Stimulated activated naive CD8-positive, alpha-beta T cell treated with anti-CD3 and anti-CD28 coated beads, Interleukin-15, Interleukin-2, amounts not matched to agents 100 U/mL and 50 U/mL, for 24 hours (primary cell): Measurements from ENCODE around the gene PIEZO1.
A peak's percentile ranks its signal among the peaks of the same experiment; 100 is the strongest.

Source experiments
- ATAC-seq: fragments of 150-1000 bp; cut with Tn5 transposase; one replicate; pipeline ENCODE4 v1.10.0; 2021
- DNase-seq: peaks from one replicate; pipeline ENCODE4 v3.0.0; 2021

PIEZO1 gene

DNA sequence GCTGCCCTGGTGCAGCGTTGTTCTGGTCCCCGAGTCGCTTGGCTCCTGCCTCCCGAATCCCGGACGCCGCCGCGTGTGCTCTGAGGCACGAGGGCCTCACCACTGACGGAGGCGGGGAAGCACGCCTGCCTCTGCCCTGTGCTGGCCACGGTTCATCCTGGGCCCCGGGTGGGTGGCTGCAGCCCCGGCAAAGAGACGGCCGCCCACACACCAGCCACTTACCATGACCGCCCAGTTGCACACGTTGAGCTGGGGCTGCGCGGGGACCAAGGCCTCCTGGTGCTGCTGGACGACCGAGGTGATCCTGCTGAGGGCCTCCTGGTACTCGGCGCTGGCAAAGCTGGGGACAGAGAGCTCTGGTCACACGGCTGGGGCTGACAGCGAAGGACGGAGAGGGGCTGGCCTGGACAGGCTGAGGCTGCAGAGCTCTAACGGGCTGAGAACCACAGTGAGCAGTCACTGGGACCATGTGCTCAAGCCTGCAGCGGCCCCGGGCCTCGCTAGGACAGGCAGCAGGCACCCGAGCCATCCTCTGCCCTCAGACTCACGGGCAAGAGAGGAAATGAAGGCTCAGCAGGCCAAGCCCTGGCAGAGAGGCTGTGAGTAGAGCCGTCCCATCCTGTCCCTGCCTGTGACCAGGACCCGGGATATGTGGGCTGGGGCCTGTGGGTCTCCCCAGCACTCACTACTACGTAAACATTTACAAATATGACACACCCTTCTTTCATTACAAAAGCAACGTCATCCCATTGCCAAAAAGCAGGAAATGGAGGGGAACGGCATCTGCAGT is 33.0 kb upstream of the PIEZO1 start:
- ATAC-seq (no peak), DNase-seq (no peak)

- ATAC-seq, result no peak
- DNase-seq, result no peak
Observed at GRCh38 chr16:88816736-88817535, 31.9 kb upstream of the PIEZO1 start.

- DNase-seq, result peak; percentile 77
- ATAC-seq, result peak; percentile 12
Observed at GRCh38 chr16:88815901-88816589, 31.0 kb upstream of the PIEZO1 start.

GRCh38 chr16:88815227-88815626 is 30.2 kb upstream of the PIEZO1 start:
- no peak for DNase-seq
- no peak for ATAC-seq

- ATAC-seq (no peak), DNase-seq (no peak)
Observed at GRCh38 chr16:88814144-88814502, 29.1 kb upstream of the PIEZO1 start.

DNA sequence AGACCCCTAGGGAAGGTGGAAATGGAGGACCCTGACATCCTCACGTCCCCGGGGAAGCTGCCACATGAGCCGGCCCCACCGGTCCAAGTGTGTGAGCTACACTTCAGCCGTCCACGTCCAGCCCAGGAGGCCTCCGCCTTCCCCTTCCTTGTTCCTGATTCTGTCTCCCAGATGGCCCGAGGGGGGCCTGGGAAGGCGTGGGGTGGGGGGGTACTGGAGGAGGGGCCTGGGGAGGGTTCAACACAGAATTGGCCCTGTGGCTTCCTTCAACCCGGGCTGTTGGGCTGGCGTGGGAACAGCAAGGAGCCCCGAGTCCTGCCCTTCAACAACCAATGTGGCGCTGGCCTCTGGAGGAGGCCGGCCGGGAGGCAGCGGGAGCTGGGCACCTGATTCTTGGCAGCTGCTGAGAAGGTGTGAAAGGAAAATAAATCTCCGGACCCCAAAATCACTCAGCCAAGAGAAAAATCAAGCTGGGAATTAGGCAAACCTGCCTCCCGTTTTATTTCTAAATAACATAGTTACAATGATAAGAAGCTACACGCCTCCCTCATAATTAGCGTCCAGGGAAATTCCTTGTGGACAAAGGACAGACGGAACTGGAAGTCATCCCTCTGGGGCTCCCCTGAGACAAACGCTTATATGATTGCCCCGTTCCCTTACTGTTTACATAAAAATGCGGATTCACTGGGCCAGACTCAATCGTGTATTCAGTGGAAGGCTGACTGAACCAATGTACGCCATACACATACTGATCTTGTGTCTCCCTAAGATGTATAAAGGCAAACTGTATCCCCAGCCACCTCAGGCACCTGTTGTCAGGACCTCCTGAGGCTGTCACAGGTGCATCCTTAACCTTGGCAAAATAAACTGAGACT is 28.5 kb upstream of the PIEZO1 start:
- DNase-seq (no peak), ATAC-seq (no peak)

DNA sequence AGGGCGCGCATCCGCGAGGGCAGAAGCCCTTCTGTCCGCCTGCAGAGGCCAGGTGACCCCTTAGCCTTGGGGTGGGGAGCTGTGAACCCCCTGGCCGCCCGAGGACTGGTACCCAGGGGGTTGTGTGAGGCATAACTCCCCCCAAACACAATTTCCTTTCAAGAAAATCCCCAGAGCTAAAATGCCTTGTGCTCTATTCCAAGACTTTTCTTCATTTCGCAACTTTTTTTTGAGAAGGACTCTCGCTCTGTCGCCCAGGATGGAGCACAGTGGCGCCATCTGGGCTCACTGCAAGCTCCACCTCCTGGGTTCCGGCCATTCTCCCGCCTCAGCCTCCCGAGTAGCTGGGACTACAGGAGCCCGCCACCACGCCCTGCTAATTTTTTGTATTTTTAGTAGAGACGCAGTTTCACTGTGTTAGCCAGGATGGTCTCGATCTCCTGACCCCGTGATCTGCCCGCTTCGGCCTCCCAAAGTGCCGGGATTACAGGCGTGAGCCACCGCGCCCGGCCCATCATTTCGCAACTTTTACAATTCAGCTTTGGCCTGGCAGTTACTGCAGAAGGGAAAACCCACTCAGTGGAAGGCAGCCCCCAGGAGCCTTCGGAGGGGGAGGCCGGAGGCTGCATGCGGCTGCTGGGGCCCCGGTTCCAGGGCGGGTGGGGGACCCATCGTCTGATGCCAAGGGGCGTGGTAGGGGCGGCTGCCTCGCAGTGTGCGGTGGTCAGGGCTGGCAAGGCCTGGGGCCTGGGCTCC is 27.7 kb upstream of the PIEZO1 start:
- DNase-seq (peak; percentile 48), ATAC-seq (no peak)

GRCh38 chr16:88811769-88812512 is 26.9 kb upstream of the PIEZO1 start, which contains the start of gene APRT:
APRT (minus strand) TSS chr16:88811928; CDS start chr16:88811899, 29 bp downstream.
- DNase-seq (peak; percentile 99), ATAC-seq (peak; percentile 70)

DNA sequence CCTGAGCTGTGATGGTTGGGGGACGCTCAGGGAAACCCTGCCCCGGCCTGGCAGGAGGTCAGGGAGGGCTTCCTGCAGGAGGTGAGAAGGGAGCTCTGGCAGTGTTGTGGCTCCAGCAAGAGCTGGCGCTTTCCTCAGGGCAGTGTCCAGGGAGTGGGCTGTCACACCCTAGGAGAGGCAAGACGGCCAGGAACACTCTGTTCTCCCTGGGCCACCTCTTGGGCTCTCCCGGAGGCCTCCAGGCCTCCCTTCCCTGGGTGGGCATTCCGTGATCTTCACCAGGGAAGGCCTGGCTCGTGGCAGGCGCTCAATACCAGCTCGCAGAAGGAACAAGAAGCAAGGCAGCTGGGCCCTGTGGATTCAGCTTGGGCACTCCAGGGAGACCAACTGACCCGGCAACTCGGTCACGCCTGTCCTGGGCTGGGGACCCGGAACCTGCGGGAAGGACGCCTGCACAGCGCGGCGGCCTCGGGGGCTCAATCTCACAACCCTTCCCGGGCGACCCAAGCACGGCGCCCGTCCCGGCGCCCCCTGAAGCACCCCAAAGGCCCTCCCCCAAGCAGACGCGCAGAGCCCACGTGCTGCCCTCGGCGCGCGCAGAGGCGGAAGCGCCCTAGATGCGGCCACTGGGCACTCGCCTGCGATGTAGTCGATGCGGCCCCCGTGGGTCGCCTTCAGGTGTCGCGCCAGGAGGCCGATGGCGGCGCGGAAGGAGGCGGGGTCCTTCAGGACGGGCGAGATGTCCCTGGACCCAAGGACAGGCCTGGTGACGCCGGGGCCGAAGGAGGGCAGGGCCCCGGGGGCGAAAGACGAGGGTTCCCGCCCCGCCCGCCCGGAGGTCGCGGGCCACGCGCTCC is 26.1 kb upstream of the PIEZO1 start:
- peak; percentile 78 for DNase-seq
- ATAC-seq, result peak; percentile 44

DNA sequence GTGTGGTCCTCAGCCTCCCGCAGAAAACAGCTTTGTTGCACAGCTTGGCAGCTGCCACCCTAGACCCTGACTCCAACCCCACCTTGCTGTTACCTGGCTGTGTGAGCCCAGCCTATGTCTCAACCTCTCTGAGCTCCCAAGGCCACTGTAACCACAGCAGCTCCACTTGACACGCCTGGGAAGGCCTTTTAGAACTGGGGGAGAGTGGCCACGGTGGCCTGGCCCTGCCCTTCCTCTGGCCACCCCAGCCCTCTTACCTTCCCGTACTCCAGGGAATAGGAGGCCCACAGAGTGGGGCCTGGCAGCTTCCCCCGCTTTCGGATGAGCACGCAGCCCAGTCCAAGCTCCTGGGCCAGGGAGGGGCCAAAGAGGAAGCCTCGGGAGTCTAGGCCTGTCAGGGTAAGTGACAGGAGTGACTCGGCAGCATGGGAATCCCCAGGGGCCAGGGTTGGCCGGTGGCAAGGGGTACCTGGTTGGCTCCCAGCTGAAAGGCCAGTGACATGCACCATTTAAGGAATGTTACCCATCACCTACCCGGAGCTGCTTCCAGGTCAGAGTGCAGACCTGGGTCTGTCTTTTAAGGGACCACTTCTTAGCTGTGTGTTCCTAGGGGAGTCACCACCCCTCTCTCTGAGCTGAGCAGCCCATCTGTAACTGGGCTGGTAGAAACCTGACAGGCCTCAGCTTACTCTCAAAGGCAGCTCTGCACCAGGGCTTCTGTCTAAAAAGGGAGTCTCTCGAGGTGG is 25.3 kb upstream of the PIEZO1 start:
- peak; percentile 70 for DNase-seq

DNA sequence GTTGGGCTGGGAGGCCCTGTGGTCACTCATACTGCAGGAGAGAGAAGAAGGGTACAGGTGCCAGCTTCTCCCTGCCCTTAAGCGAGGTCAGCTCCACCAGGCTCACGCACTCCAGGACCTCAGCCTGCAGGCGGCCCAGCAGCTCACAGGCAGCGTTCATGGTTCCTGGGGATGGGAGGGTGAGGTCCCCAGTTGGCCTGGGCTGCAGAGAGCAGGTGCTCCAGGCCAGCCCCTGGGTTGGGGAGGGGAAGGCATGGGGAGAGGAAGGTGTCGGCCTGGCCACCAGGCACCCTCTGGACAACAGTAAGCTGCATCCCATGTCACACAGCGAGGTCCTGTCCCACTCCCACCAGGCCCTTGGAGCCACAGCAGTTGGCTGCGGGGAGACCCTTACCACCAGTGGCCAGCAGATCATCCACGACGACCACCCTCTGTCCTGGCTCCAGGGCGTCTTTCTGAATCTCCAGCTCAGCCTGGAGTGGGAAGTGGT is 24.7 kb upstream of the PIEZO1 start:
- DNase-seq (no peak), ATAC-seq (no peak)

More for the DNA sequence above, 25.3 kb upstream of the PIEZO1 start:
- ATAC-seq, result peak; percentile 21

DNA sequence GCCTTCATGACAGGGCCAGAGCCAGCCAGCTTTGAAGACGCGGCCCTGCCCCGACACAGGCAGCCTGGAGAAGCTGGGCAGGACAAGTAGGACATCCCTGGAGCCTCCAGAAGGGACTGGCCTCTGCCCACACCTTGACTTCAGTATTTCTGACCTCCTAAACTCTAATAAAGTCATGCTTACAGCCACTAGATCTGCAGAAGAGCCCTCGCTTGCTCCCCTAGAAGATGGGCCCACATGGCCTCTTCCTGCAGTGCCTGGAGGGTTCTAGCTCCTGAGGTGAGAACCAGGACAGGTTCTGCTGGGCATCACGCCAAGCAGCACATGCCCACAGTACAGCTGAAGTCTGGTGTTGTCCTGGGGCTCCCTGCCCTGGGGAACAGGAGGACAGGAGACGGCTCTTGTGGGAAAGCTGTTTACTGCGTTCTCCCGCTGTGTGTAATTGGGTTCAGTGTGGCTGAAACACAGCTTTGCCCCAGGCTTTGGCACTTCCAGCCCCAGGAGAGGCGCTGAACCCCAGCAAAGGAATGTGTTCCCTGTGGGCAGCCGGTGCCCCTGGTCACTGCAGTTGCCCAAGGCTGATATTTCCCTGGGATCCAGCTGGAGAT is 24.2 kb upstream of the PIEZO1 start:
- no peak for ATAC-seq
- no peak for DNase-seq

GRCh38 chr16:88807626-88808453 is 22.8 kb upstream of the PIEZO1 start:
- ATAC-seq, result no peak
- DNase-seq, result no peak

- ATAC-seq, result no peak
Observed at GRCh38 chr16:88807142-88807625, 22.2 kb upstream of the PIEZO1 start.

GRCh38 chr16:88806491-88807111 is 21.6 kb upstream of the PIEZO1 start:
- DNase-seq (no peak), ATAC-seq (no peak)

More at GRCh38 chr16:88807142-88807625, 22.2 kb upstream of the PIEZO1 start:
- DNase-seq, result no peak

- DNase-seq (no peak), ATAC-seq (no peak)
Observed at GRCh38 chr16:88805887-88806393, 20.9 kb upstream of the PIEZO1 start.
